SH-SY5Y (cell line): ENCODE data around the gene GALM.

Source experiments
- GATA2 ChIP-seq: IDR thresholded peaks from 2 replicates; pipeline ENCODE4 v1.6.1; 2011; ENCODE audit warnings: mild to moderate bottlenecking, low read depth, low read length
- GATA3 ChIP-seq: IDR thresholded peaks from 2 replicates; pipeline ENCODE4 v1.6.1; 2011; ENCODE audit warnings: low read depth, mild to moderate bottlenecking, low read length, moderate library complexity

DNA sequence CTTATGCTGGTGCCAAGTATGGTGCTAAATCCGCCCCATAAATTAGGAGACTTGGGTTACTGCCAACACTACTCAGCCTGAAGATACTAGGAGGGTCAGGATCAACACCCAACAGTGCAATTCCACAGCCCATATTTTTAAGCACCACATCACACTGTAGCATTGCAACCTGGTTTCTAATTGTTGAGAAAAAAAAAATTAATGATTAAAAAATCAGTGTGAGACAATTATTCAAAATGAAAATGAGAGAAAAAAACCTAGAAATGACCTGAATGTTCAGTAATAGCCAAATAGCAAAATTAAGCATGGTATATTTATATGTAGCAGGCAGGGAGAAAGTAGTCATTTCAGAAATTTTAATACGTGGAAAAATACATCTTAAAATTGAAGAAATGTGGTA is 33.9 kb upstream of the GALM start:
- no peak for TF ChIP-seq GATA2
- TF ChIP-seq GATA3: no peak
